HepG2 (cell line): ENCODE measurements around the gene UCP3. TPM values are rescaled to one million over a fixed set of nuclear protein-coding genes. Genes with fewer than 3 reads are reported as not detected.

Experiments used
- AGO1 ChIP-seq: fragments of 200-400 bp; formaldehyde crosslinking; IDR thresholded peaks from 2 replicates; pipeline ENCODE4 v1.6.1; 2017; ENCODE audit warnings: mild to moderate bottlenecking, low read depth, low read length, moderate library complexity; ENCODE audit not compliant: poor library complexity, severe bottlenecking
- GATA4 ChIP-seq: sonication (generic); IDR thresholded peaks from 2 replicates; pipeline ENCODE4 v1.6.1; 2016; ENCODE audit warnings: antibody characterized with exemption, low read depth, borderline replicate concordance
- HNF1B ChIP-seq: sonication (generic); formaldehyde crosslinking; IDR thresholded peaks from 2 replicates; pipeline ENCODE4 v1.5.1; 2020; ENCODE audit warnings: mild to moderate bottlenecking, moderate library complexity, missing genetic modification reagents
- JUND ChIP-seq: sonication (generic); formaldehyde crosslinking; IDR thresholded peaks from 2 replicates; pipeline ENCODE4 v1.8.0; 2022; ENCODE audit warnings: mild to moderate bottlenecking, missing genetic modification reagents
- KMT2A ChIP-seq: sonication (generic); formaldehyde crosslinking; IDR thresholded peaks from 2 replicates; pipeline ENCODE4 v1.4.0; 2020; ENCODE audit warnings: missing genetic modification reagents
- MIXL1 ChIP-seq: IDR thresholded peaks from 2 replicates; pipeline ENCODE4 v1.6.1; 2016
- NFE2 ChIP-seq: sonication (generic); formaldehyde crosslinking; IDR thresholded peaks from 2 replicates; pipeline ENCODE4 v1.4.0; 2020; ENCODE audit warnings: missing genetic modification reagents
- POLR2G ChIP-seq: fragments of 200-400 bp; formaldehyde crosslinking; IDR thresholded peaks from 2 replicates; pipeline ENCODE4 v1.6.1; 2018; ENCODE audit warnings: mild to moderate bottlenecking, low read depth, low read length, moderate library complexity
- SAP130 ChIP-seq: IDR thresholded peaks from 2 replicates; pipeline ENCODE4 v1.6.1; 2016; ENCODE audit warnings: low read depth
- SSRP1 ChIP-seq: IDR thresholded peaks from 2 replicates; pipeline ENCODE4 v1.6.1; 2016; ENCODE audit warnings: control low read depth
- TAF15 ChIP-seq: fragments of 200-400 bp; formaldehyde crosslinking; IDR thresholded peaks from one replicate; pipeline ENCODE4 v1.6.1; 2018; ENCODE audit warnings: mild to moderate bottlenecking, low read depth, low read length; ENCODE audit not compliant: poor library complexity, severe bottlenecking
- TBP ChIP-seq: sonication (generic); formaldehyde crosslinking; IDR thresholded peaks from 2 replicates; pipeline ENCODE4 v1.5.0; 2020; ENCODE audit warnings: missing genetic modification reagents
- TEF ChIP-seq: sonication (generic); formaldehyde crosslinking; IDR thresholded peaks from 2 replicates; pipeline ENCODE4 v1.5.0; 2020; ENCODE audit warnings: missing genetic modification reagents
- TFDP2 ChIP-seq: sonication (generic); formaldehyde crosslinking; IDR thresholded peaks from 2 replicates; pipeline ENCODE4 v1.4.0; 2020; ENCODE audit warnings: missing genetic modification reagents
- TIGD3 ChIP-seq: sonication (generic); formaldehyde crosslinking; IDR thresholded peaks from 2 replicates; pipeline ENCODE4 v1.5.1; 2020; ENCODE audit warnings: mild to moderate bottlenecking, missing genetic modification reagents, borderline replicate concordance
- ZBTB7B ChIP-seq: sonication (generic); formaldehyde crosslinking; IDR thresholded peaks from 2 replicates; pipeline ENCODE4 v1.4.0; 2020; ENCODE audit warnings: missing genetic modification reagents
- ZFP41 ChIP-seq: sonication (generic); formaldehyde crosslinking; IDR thresholded peaks from 2 replicates; pipeline ENCODE4 v1.4.0; 2020; ENCODE audit warnings: mild to moderate bottlenecking, missing genetic modification reagents, borderline replicate concordance
- ZNF275 ChIP-seq: sonication (generic); formaldehyde crosslinking; IDR thresholded peaks from 2 replicates; pipeline ENCODE4 v1.8.0; 2022; ENCODE audit warnings: missing genetic modification reagents, mild to moderate bottlenecking, inconsistent platforms, borderline replicate concordance
- ZNF564 ChIP-seq: sonication (generic); formaldehyde crosslinking; IDR thresholded peaks from 2 replicates; pipeline ENCODE4 v1.8.1; 2023; ENCODE audit warnings: mild to moderate bottlenecking, missing genetic modification reagents
- ZNF570 ChIP-seq: sonication (generic); formaldehyde crosslinking; IDR thresholded peaks from 2 replicates; pipeline ENCODE4 v1.4.0; 2020; ENCODE audit warnings: mild to moderate bottlenecking, missing genetic modification reagents, borderline replicate concordance
- ZNF607 ChIP-seq: sonication (generic); formaldehyde crosslinking; IDR thresholded peaks from 2 replicates; pipeline ENCODE4 v1.5.1; 2020; ENCODE audit warnings: missing genetic modification reagents, mild to moderate bottlenecking, borderline replicate concordance
- ZNF629 ChIP-seq: sonication (generic); formaldehyde crosslinking; conservative IDR thresholded peaks from 2 replicates; pipeline ENCODE4 v1.5.0; 2020; ENCODE audit warnings: missing genetic modification reagents
- ZNF652 ChIP-seq: IDR thresholded peaks from 2 replicates; pipeline ENCODE4 v1.6.1; 2016; ENCODE audit warnings: low read depth, borderline replicate concordance
- ZNF775 ChIP-seq: sonication (generic); formaldehyde crosslinking; IDR thresholded peaks from 2 replicates; pipeline ENCODE4 v1.4.0; 2020; ENCODE audit warnings: missing genetic modification reagents, mild to moderate bottlenecking, moderate library complexity, borderline replicate concordance
- polyA plus RNA-seq, 8 experiments: library from polyadenylated mRNA; depleted of rRNA in 3 of 8; stranded (reverse) in 7 of 8; unstranded in 1 of 8; fragments of >200 nt; fragmentation: Illumina TruSeq in 4 of 8; extraction: Trizol in 4 of 8; gene quantifications; 2 replicates each; pipeline versions ENCODE4 v1.2.1 to v1.2.3, GENCODE V29; 2011 to 2016; ENCODE audit warnings: low read depth in 4 of 8, missing spikeins in 1 of 8, mixed read lengths in 1 of 8; ENCODE audit not compliant: insufficient read depth in 1 of 8
- total RNA-seq, 5 experiments: library from RNA; depleted of rRNA; stranded (reverse); fragments of >200 nt; fragmentation: Illumina TruSeq; extraction: Trizol; gene quantifications; 2 replicates each; pipeline ENCODE4 v1.2.3, GENCODE V29; 2016; ENCODE audit warnings: low read depth in 1 of 5

The UCP3 gene
- total and polyA plus RNA-seq, 2 of the 13 experiments (the other 11 are each of a cell fraction or from before 2014, with no cell fraction given) = 0.37 TPM; not detected in 1

GRCh38 chr11:73950869-73951710 is 57.8 kb downstream of the UCP3 start, which contains the start of gene DNAJB13 (continued):
- peak; percentile 55 for TF ChIP-seq HNF1B
- no peak for TF ChIP-seq JUND
- TF ChIP-seq ZBTB7B (CRISPR knock-in tag) = no peak
- TF ChIP-seq ZNF629 (CRISPR knock-in tag) = peak; percentile 90
- TF ChIP-seq TIGD3 (CRISPR knock-in tag) = no peak
- no peak; the same call in 1 of the 2 replicates for TF ChIP-seq KMT2A (CRISPR knock-in tag)
- no peak for TF ChIP-seq TFDP2 (CRISPR knock-in tag)
- TF ChIP-seq ZNF570 (CRISPR knock-in tag) = no peak
- TF ChIP-seq TEF (CRISPR knock-in tag) = no peak
- no peak for TF ChIP-seq NFE2
- TF ChIP-seq ZNF652 (CRISPR knock-in tag) = 0 out of 2 replicates have a peak, but pooled peaks have one; percentile 19
- no peak for TF ChIP-seq POLR2G
- no peak for TF ChIP-seq ZNF775 (CRISPR knock-in tag)
- TF ChIP-seq ZNF275 (CRISPR knock-in tag) = no peak
- peak; percentile 97 for TF ChIP-seq SAP130
- no peak for TF ChIP-seq ZNF564 (CRISPR knock-in tag)
- no peak for TF ChIP-seq TBP
- TF ChIP-seq AGO1 = no peak
- TF ChIP-seq TAF15 = no peak
- TF ChIP-seq MIXL1 (CRISPR knock-in tag) = no peak
- no peak for TF ChIP-seq GATA4
- no peak for TF ChIP-seq SSRP1 (CRISPR knock-in tag)
- TF ChIP-seq ZFP41 (CRISPR knock-in tag) = no peak
- peak; percentile 77 for TF ChIP-seq ZNF607 (CRISPR knock-in tag)
